ENCODE measurements around the gene COX17.

GRCh38 chr3:119676771-119677640 is at the start of gene COX17:
- TF ChIP-seq CTCF (IDR thresholded peaks at IDR 0.05; ENCODE audit: insufficient read depth, low read length, poor library complexity, severe bottlenecking) = no peak
- no peak for TF ChIP-seq EZH2phosphoT487 (conservative IDR thresholded peaks at IDR 0.05; ENCODE audit: low read length)
